GM13976 (cell line): ENCODE measurements around the gene PROM1.

ENCODE experiments used
- DNase-seq: peaks from one replicate; pipeline ENCODE4 v3.0.0; 2012; ENCODE audit warnings: low spot score
- CTCF ChIP-seq: IDR thresholded peaks from 2 replicates; pipeline ENCODE4 v1.5.1; 2012; ENCODE audit warnings: borderline replicate concordance, mild to moderate bottlenecking; ENCODE audit not compliant: insufficient read depth; ENCODE audit errors: extremely low read depth, missing control alignments, control extremely low read depth
- in situ Hi-C: fragments of 300-500 bp; cut with MboI; formaldehyde crosslinking; loops from one replicate; pipeline ENCODE4 v1.12.0; 2022; ENCODE audit warnings: low sequenced_read_pairs, mixed read lengths, inconsistent platforms; ENCODE audit not compliant: unreplicated experiment

Gene PROM1

GRCh38 chr4:16035843-16036242 is 48.0 kb downstream of the PROM1 start:
- no peak for DNase-seq
- in situ Hi-C loops: loop anchor here (25.0 kb wide), 1 partner anchor 401 kb away; no protein-coding TSS in a partner anchor
- TF ChIP-seq CTCF: no peak

- no peak for DNase-seq
- in situ Hi-C loops: loop anchor here (25.0 kb wide), 1 partner anchor 403 kb away; no protein-coding TSS in a partner anchor
- TF ChIP-seq CTCF: no peak
These were observed 49.6 kb downstream of the PROM1 start for GRCh38 chr4:16034010-16034748.

- DNase-seq: no peak
- no peak for TF ChIP-seq CTCF
- in situ Hi-C loops: loop anchor here (25.0 kb wide), 1 partner anchor 405 kb away; no protein-coding TSS in a partner anchor
These were observed 51.4 kb downstream of the PROM1 start for GRCh38 chr4:16032396-16032770.

DNA sequence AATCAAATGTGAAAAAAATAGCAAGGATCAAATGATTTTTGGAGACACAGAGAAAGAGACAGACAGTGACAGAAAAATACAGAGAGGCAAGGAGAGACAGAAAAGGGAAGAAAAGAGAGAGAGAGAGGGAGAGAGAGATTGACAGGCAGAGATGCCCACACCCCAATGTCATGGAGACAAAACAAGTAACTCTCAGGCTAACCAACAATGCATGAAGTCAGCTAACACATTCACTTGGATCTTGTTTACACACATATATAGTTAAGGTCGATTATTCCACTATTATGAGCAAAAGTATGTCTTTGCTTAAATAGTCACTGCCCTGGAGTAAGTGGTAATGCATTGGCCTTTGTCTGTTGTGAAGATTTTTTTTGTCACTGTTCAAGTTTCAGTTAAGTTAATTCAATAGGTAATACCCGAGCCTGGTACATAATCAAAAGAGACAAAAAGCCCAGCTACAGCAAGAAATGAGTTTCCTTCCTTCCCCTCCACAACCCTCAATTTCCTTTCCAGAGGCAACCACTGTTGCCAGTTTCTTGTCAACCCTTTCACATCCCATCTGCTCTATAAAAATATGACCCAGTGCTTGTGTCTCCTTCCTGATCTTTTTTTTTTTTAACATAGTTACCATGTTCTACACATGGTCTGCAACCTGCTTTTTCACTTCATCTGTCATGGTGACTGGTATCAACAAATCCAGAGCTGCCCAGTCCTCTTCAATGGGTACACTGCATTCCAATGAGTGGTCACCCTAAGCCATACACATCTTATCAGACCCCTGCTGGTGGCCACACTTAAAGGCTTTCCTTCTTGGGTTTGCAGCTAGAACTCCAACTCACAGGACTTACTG is 52.1 kb downstream of the PROM1 start:
- DNase-seq: no peak
- no peak for TF ChIP-seq CTCF
- in situ Hi-C loops: loop anchor here (25.0 kb wide), 1 partner anchor 406 kb away; no protein-coding TSS in a partner anchor

DNA sequence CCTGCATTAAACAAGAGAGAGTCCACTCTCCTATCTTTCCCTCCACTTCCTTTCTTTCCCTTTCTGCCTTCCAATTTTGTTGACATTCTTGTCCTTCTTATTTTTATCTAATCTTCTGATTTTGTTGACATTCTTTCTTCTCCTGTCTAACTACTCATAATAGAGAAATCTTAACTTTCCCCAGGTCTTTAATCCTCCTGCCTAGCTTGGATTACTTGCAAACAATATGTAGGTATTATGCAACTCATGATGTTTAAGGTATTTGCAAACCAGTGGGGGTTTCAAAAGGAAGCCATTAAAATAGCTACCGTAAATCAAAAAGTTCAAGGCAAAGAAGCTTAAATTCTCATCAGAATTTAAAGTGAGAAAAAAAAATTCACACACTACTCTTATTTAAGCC is 53.9 kb downstream of the PROM1 start:
- in situ Hi-C loops: loop anchor here (10.0 to 25.0 kb wide), 2 partner anchors 235 to 407 kb away; no protein-coding TSS in a partner anchor
- TF ChIP-seq CTCF: no peak
- no peak for DNase-seq

- DNase-seq: no peak
- in situ Hi-C loops: loop anchor here (10.0 to 25.0 kb wide), 2 partner anchors 236 to 408 kb away; no protein-coding TSS in a partner anchor
- TF ChIP-seq CTCF: no peak
These were observed 54.6 kb downstream of the PROM1 start for GRCh38 chr4:16029262-16029661.
